CD4-positive, alpha-beta T cell treated with Interleukin-15 for 1 hour (primary cell): ENCODE results near the gene TBCB.
"Not testable (repeated sequence)": the region's sequence is repeated elsewhere in the genome, so short reads cannot be mapped to it uniquely, and the experiment has no call there.

ENCODE experiments used
- DNase-seq: peaks from one replicate; pipeline ENCODE4 v3.0.0-alpha.2; 2020

TBCB gene

GRCh38 chr19:36173846-36174245 is 58.6 kb downstream of the TBCB start:
- not testable (repeated sequence) for DNase-seq
